Activated T-cell treated with anti-CD3 and anti-CD28 coated beads for 1 hour (primary cell): ENCODE results near the gene LGALSL.

Source experiments
- DNase-seq: peaks from one replicate; pipeline ENCODE4 v3.0.0-alpha.2; 2020; ENCODE audit warnings: low read depth

Gene LGALSL

GRCh38 chr2:64453770-64454385 lies at the start of gene LGALSL:
TSS of gene LGALSL (plus strand) at chr2:64454162. CDS start at chr2:64454546, 384 bp downstream.
- peak; percentile 27 for DNase-seq

- no peak for DNase-seq
Observed at GRCh38 chr2:64404743-64405142, 49.2 kb upstream of the LGALSL start.

GRCh38 chr2:64405581-64406406 lies 48.2 kb upstream of the LGALSL start:
- no peak for DNase-seq

- no peak for DNase-seq
Observed at GRCh38 chr2:64406407-64406774, 47.6 kb upstream of the LGALSL start.

- DNase-seq: no peak
Observed at GRCh38 chr2:64408031-64408430, 45.9 kb upstream of the LGALSL start.

GRCh38 chr2:64410671-64411070 lies 43.3 kb upstream of the LGALSL start:
- DNase-seq: no peak

GRCh38 chr2:64412671-64413070 lies 41.3 kb upstream of the LGALSL start:
- DNase-seq: no peak

- no peak for DNase-seq
Observed at GRCh38 chr2:64414736-64415435, 39.1 kb upstream of the LGALSL start.

GRCh38 chr2:64417624-64418023 lies 36.3 kb upstream of the LGALSL start:
- DNase-seq: no peak

- no peak for DNase-seq
Observed at GRCh38 chr2:64419596-64420165, 34.3 kb upstream of the LGALSL start.

- no peak for DNase-seq
Observed at GRCh38 chr2:64420677-64421076, 33.3 kb upstream of the LGALSL start.

- DNase-seq: no peak
Observed at GRCh38 chr2:64421201-64421600, 32.8 kb upstream of the LGALSL start.

GRCh38 chr2:64422466-64422865 lies 31.5 kb upstream of the LGALSL start:
- DNase-seq: no peak

- no peak for DNase-seq
Observed at GRCh38 chr2:64423303-64423702, 30.7 kb upstream of the LGALSL start.

- no peak for DNase-seq
Observed at GRCh38 chr2:64424416-64424987, 29.5 kb upstream of the LGALSL start.

GRCh38 chr2:64426183-64426952 lies 27.6 kb upstream of the LGALSL start:
- DNase-seq: no peak

GRCh38 chr2:64434039-64434657 lies 19.8 kb upstream of the LGALSL start:
- DNase-seq: no peak

GRCh38 chr2:64437883-64438282 lies 16.1 kb upstream of the LGALSL start:
- no peak for DNase-seq

- DNase-seq: no peak
Observed at GRCh38 chr2:64439194-64439593, 14.8 kb upstream of the LGALSL start.

- no peak for DNase-seq
Observed at GRCh38 chr2:64440843-64441242, 13.1 kb upstream of the LGALSL start.

- DNase-seq: no peak
Observed at GRCh38 chr2:64442277-64442676, 11.7 kb upstream of the LGALSL start.
